ENCODE data around the gene CST6. TPM values are rescaled to one million over a fixed set of nuclear protein-coding genes. Genes with fewer than 3 reads are reported as not detected.

The CST6 gene
- total and polyA plus RNA-seq, 2 of the 4 experiments (the other 2 are of a cell fraction) = 0.54 to 3.0 TPM

GRCh38 chr11:66017321-66017720 lies 5.5 kb downstream of the CST6 start:
- Histone ChIP-seq H3K36me3 (ENCODE audit: control insufficient read depth, insufficient read depth, low read length) (no peaks in the 10 kb centered on the region), H2AFZ (replicated peaks; ENCODE audit: low read length, poor library complexity) (no peak overlapping the region), H2BK120ac (ENCODE audit: low read depth, low read length) (no peak overlapping the region), H3K27ac (ENCODE audit: insufficient read depth, low read length) (no peak overlapping the region), H2AK9ac (replicated peaks; ENCODE audit: low read depth, low read length, poor library complexity) (no peak overlapping the region), H4K20me1 (ENCODE audit: insufficient read depth, low read length) (no peaks in the 10 kb centered on the region; the same call in 1 of the 2 replicates), H2AK5ac (ENCODE audit: low read depth, low read length) (no peak overlapping the region), H2BK5ac (ENCODE audit: low read depth, low read length, poor library complexity, severe bottlenecking) (no peak overlapping the region), H3K23ac (ENCODE audit: low read depth, low read length) (no peak overlapping the region), H3K9ac (ENCODE audit: low read depth, low read length) (no peak overlapping the region), H3K4ac (ENCODE audit: low read depth, low read length) (no peak overlapping the region), H3K79me1 (ENCODE audit: low read depth in 1 of 2, low read length in 2 of 2) (peaks cover 0 to 4% of the 10 kb centered on the region in 2 experiments; a peak in 1 of 4 replicates), H3K4me3 (ENCODE audit: insufficient read depth, low read depth, low read length) (no peak overlapping the region), H4K91ac (ENCODE audit: insufficient read depth, low read depth, low read length) (no peak overlapping the region), H2BK15ac (ENCODE audit: low read depth, low read length) (no peak overlapping the region), H2BK20ac (ENCODE audit: low read depth, low read length) (no peak overlapping the region), H4K5ac (ENCODE audit: low read depth, low read length) (no peak overlapping the region), H3K27me3 (ENCODE audit: control insufficient read depth, insufficient read depth, low read length) (no peaks in the 10 kb centered on the region), H3K9me1 (ENCODE audit: insufficient read depth, low read length) (peaks cover 27% of the 10 kb centered on the region), H3K4me2 (ENCODE audit: low read depth, low read length) (no peak overlapping the region), H4K8ac (ENCODE audit: low read depth in 2 of 2, low read length in 2 of 2) (no peak overlapping the region), H3K56ac (ENCODE audit: extremely low read depth, insufficient read depth, low read length) (no peak overlapping the region), H3K14ac (replicated peaks; ENCODE audit: low read depth, low read length) (no peak overlapping the region), H3K9me3 (ENCODE audit: control insufficient read depth, insufficient read depth, low read length) (no peaks in the 10 kb centered on the region), H3K4me1 (ENCODE audit: control insufficient read depth, insufficient read depth, low read length) (peaks cover 18% of the 10 kb centered on the region), H3K18ac (ENCODE audit: low read depth, low read length) (no peak overlapping the region)
- no TSS peak for BruUV-seq (replicated peaks)
- intact Hi-C loops (cut with micrococcal nuclease) = no loop called here
- 80% methylated on average over 1 of the region's 4 CpGs; no CpG with 5 or more reads in 1 of the 2 experiments for WGBS, 2 experiments (ENCODE audit: extremely low coverage in 2 of 2, insufficient read length in 1 of 2)
- in situ Hi-C loops (cut with MboI; ENCODE audit: low sequenced_read_pairs) = no loop called here
- ChIA-PET POLR2A (ENCODE audit: unreplicated experiment) (no interaction called here), CTCF (no interaction called here)
- ATAC-seq (ENCODE audit: low read depth) (no peak), DNase-seq (no peak)
- dilution Hi-C loops (cut with HindIII; ENCODE audit: low sequenced_read_pairs, unreplicated experiment) = no loop called here
- TF ChIP-seq MXI1 (IDR thresholded peaks at IDR 0.05; ENCODE audit: borderline replicate concordance, low read depth, low read length) (no peak), RFX5 (IDR thresholded peaks at IDR 0.05; ENCODE audit: low read depth, low read length) (no peak), FOS (IDR thresholded peaks at IDR 0.05; ENCODE audit: low read depth, low read length) (no peak), NFE2L2 (IDR thresholded peaks at IDR 0.05; ENCODE audit: low read depth, low read length) (no peak), SMC3 (IDR thresholded peaks at IDR 0.05; ENCODE audit: low read depth, low read length) (no peak), BHLHE40 (IDR thresholded peaks at IDR 0.05; ENCODE audit: low read depth, low read length) (no peak), MAFK (IDR thresholded peaks at IDR 0.05; ENCODE audit: low read depth, low read length) (no peak), RCOR1 (IDR thresholded peaks at IDR 0.05; ENCODE audit: insufficient replicate concordance, low read length) (no peak), ELK1 (IDR thresholded peaks at IDR 0.05; ENCODE audit: borderline replicate concordance, low read depth, low read length) (no peak), RAD21 (IDR thresholded peaks at IDR 0.05; ENCODE audit: low read length) (no peak), USF2 (IDR thresholded peaks at IDR 0.05; ENCODE audit: low read depth, low read length) (no peak), CEBPB (IDR thresholded peaks at IDR 0.05; ENCODE audit: low read depth, low read length) (no peak), MAZ (IDR thresholded peaks at IDR 0.05; ENCODE audit: borderline replicate concordance, low read depth, low read length) (no peak), CHD1 (IDR thresholded peaks at IDR 0.05; ENCODE audit: low read depth, low read length) (no peak)

Measured in IMR-90 (cell line).